Spleen (tissue), 13 donors: ENCODE measurements around the gene ENKD1. TPM values are rescaled to one million over a fixed set of nuclear protein-coding genes. Genes with fewer than 3 reads are reported as not detected.
A peak's percentile ranks its signal among the peaks of the same experiment; 100 is the strongest.

Experiments used
- DNase-seq: peaks from one replicate; pipeline ENCODE4 v3.0.0-alpha.2; 2020
- H3K27ac ChIP-seq, 8 donors: fragments of 200-600 bp; sonication (generic) in 7 of 8; 1 replicate in 4 of 8; 2 replicates in 4 of 8; pipeline versions ENCODE4 v1.5.0 to v1.8.0; 2016 to 2021; ENCODE audit warnings: inconsistent platforms in 4 of 8, mild to moderate bottlenecking in 4 of 8, moderate library complexity in 1 of 8
- H3K27me3 ChIP-seq, 7 donors: fragments of 200-600 bp; sonication (generic) in 6 of 7; replicated peaks in 1 of 7; 1 replicate in 4 of 7; 2 replicates in 3 of 7; pipeline versions ENCODE4 v1.5.0 to v1.8.0; 2016 to 2021; ENCODE audit warnings: inconsistent platforms in 3 of 7, mild to moderate bottlenecking in 1 of 7
- H3K36me3 ChIP-seq, 6 donors: fragments of 200-600 bp; sonication (generic) in 5 of 6; 1 replicate in 4 of 6; 2 replicates in 2 of 6; pipeline versions ENCODE4 v1.5.0 to v1.8.0; 2016 to 2021; ENCODE audit warnings: inconsistent platforms in 2 of 6
- H3K4me1 ChIP-seq, 6 donors: fragments of 200-600 bp; sonication (generic) in 5 of 6; 1 replicate in 3 of 6; 2 replicates in 3 of 6; pipeline versions ENCODE4 v1.5.0 to v1.8.0; 2016 to 2021; ENCODE audit warnings: inconsistent platforms in 3 of 6
- H3K4me3 ChIP-seq, 8 donors: fragments of 200-600 bp; sonication (generic) in 7 of 8; 1 replicate in 4 of 8; 2 replicates in 4 of 8; pipeline versions ENCODE4 v1.5.0 to v1.8.0; 2016 to 2021; ENCODE audit warnings: inconsistent platforms in 4 of 8, mild to moderate bottlenecking in 4 of 8, moderate library complexity in 2 of 8
- H3K9me3 ChIP-seq, 8 donors: fragments of 200-600 bp; sonication (generic) in 7 of 8; 1 replicate in 4 of 8; 2 replicates in 4 of 8; pipeline versions ENCODE4 v1.5.0 to v1.8.0; 2016 to 2021; ENCODE audit warnings: inconsistent platforms in 4 of 8
- POLR2A ChIP-seq, 3 donors: fragments of 450-650 bp; IDR thresholded peaks; one replicate each; pipeline ENCODE4 v1.5.1; 2017; ENCODE audit warnings: antibody characterized with exemption in 3 of 3, mild to moderate bottlenecking in 1 of 3
- POLR2AphosphoS5 ChIP-seq, 3 donors: sonication (generic); formaldehyde crosslinking; IDR thresholded peaks; one replicate each; pipeline ENCODE4 v1.5.1; 2017; ENCODE audit warnings: antibody characterized with exemption in 3 of 3
- WGBS, 5 donors: extraction: QIAGEN DNeasy Blood & Tissue Kit in 3 of 5; methylation state at CpG; one replicate each; pipeline versions ENCODE4 v1.1.5 to v1.1.7; 2013 to 2018; 5-methylcytosine and 5-hydroxymethylcytosine counted together
- intact Hi-C: fragments of 100-400 bp; cut with DNase I; formaldehyde crosslinking; loops from one replicate; pipeline ENCODE4 v1.15.0; 2023; ENCODE audit warnings: low total_unique reads
- long read RNA-seq, 2 donors: transcript quantifications; one replicate each; lab custom pipeline, GENCODE V29; 2026
- polyA plus RNA-seq, 3 donors: library from polyadenylated mRNA; stranded (reverse); fragments of 200-250 nt; gene quantifications; one replicate each; pipeline ENCODE4 v1.2.1, GENCODE V29; 2013
- total RNA-seq, 7 donors: library from RNA; depleted of rRNA in 3 of 7; stranded (reverse); fragments of >200 nt in 3 of 7; fragmentation: NEBNext Ultra II Directional in 4 of 7; extraction: Animal tissue kit (Norgen Biotek cat#: 25700) in 4 of 7; gene quantifications; one replicate each; pipeline versions ENCODE4 v1.1.0 to v1.2.1, GENCODE V29; 2016 to 2021
- TF ChIP-seq, protein P1 (sequence below), 11 experiments: fragments of 200-600 bp in 7 of 11; fragments of 450-650 bp in 4 of 11; sonication (generic) in 4 of 11; IDR thresholded peaks in 8 of 11; conservative IDR thresholded peaks in 3 of 11; 1 replicate in 7 of 11; 2 replicates in 4 of 11; pipeline versions ENCODE4 v1.4.0 to v1.8.0; 2016 to 2021; ENCODE audit warnings: antibody characterized with exemption in 11 of 11, inconsistent platforms in 4 of 11, mild to moderate bottlenecking in 1 of 11
- donor health status: healthy with polysubstance abuse.
- donor health status: DM: no; HTN: no; CAD: no; lungs with moderate emphysema.
- donor health status: DM: no; HTN: no; CAD: no.
- donor health status: Bipolar disorder and iron deficiency.
- donor health status: healthy.
- donor health status: DM: no; HTN: no; CAD: no.
- donor health status: DM: yes; HTN: yes; CAD: no.

Gene ENKD1, protein sequence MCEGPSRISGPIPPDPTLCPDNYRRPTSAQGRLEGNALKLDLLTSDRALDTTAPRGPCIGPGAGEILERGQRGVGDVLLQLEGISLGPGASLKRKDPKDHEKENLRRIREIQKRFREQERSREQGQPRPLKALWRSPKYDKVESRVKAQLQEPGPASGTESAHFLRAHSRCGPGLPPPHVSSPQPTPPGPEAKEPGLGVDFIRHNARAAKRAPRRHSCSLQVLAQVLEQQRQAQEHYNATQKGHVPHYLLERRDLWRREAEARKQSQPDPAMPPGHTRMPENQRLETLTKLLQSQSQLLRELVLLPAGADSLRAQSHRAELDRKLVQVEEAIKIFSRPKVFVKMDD
- total RNA-seq (10 to 100 TPM in 5 of 7 donors, 1 to 10 TPM in 2; 9.2 to 18.4 (median 11.4) TPM), polyA plus RNA-seq (10 to 100 TPM; 13.0 to 21.6 (median 18.7) TPM)
- long read RNA-seq, donor 1, partial matches to known transcripts = 0 of 3 reads
- long read RNA-seq, donor 1, other reads (novel, unspliced or antisense) = 0 of 3 reads
- long read RNA-seq, donor 2, transcript ENKD1-201 (7 exons, 1,579 nt) = major isoform, 6 of 7 reads
- long read RNA-seq, donor 2, partial matches to known transcripts = 0 of 7 reads
- long read RNA-seq, donor 2, other reads (novel, unspliced or antisense) = 0 of 7 reads

DNA sequence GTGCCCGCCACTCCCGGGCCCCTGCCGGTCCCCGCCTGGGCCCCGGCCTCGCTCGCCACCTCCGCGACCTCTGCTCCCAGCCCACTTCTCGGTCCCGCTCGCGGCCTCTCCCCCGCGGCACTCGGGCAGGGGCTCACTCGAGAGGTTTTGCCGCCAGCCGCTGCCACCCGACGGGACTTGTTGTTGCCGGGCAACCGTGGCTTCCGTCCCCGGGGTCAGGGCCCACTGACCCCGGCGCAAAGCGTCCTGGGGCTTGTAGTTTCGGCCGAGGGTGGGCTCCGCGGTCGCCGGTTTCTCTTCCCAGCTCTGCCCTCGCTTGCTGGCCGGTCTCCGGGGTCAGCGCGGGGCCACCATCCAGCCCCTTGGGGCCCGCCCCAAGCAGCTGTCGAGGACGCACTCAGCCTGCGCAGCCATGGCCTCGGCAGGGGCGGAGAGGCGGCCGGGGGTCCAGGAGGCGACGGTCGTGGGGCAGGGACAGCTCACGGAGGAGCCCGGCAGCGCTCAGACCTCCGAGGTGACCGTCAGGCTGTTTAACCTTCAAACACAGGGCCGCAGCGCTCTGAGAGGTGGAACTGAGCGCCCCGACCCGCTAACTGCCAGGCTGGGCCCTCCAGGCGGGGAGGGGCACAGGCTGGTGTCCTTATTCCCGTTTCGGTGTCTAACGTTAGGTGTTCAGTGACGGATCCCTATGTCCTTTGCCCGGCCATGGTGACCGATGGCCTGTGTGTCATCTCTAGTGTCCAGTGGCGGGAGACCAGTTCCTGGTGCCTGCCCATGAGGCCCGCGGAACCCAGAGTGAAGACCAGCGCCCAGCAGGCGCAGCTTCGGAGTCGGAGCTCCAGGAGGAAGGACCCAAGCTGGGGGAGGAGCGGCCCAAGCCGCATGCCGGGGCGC is at the start of gene ENKD1, which contains the start of gene C16orf86:
ENKD1 (minus strand) TSS at position 192 of the 894 bp plus-strand sequence. CDS start 308 bp downstream, outside the sequence.
C16orf86 (plus strand) TSS at position 256 of the 894 bp plus-strand sequence; CDS start at position 413, 157 bp downstream.
- H3K9me3 ChIP-seq = no peaks in the 10 kb centered on the region
- H3K4me1 ChIP-seq = peaks cover 24 to 81% (median 50%) of the 10 kb centered on the region in 6 donors
- peak within 1 kb of the TSS; percentile 74 to 95 (median 90) for H3K27ac ChIP-seq
- H3K36me3 ChIP-seq = peaks cover 0 to 30% (median 0%) of the 10 kb centered on the region in 6 donors
- peak; percentile 76 to 89 (median 83) for TF ChIP-seq POLR2AphosphoS5 (IDR thresholded peaks at IDR 0.05)
- TF ChIP-seq, protein P1, sequence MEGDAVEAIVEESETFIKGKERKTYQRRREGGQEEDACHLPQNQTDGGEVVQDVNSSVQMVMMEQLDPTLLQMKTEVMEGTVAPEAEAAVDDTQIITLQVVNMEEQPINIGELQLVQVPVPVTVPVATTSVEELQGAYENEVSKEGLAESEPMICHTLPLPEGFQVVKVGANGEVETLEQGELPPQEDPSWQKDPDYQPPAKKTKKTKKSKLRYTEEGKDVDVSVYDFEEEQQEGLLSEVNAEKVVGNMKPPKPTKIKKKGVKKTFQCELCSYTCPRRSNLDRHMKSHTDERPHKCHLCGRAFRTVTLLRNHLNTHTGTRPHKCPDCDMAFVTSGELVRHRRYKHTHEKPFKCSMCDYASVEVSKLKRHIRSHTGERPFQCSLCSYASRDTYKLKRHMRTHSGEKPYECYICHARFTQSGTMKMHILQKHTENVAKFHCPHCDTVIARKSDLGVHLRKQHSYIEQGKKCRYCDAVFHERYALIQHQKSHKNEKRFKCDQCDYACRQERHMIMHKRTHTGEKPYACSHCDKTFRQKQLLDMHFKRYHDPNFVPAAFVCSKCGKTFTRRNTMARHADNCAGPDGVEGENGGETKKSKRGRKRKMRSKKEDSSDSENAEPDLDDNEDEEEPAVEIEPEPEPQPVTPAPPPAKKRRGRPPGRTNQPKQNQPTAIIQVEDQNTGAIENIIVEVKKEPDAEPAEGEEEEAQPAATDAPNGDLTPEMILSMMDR (IDR thresholded peaks at IDR 0.05 in 8 of 11, conservative IDR thresholded peaks at IDR 0.05 in 3 of 11) = peak in 1 of 11 experiments; percentile 15
- TF ChIP-seq POLR2A (IDR thresholded peaks at IDR 0.05) = peak in 1 of 3 donors; percentile 47
- WGBS, 5 donors = 5 to 8% (median 5%) methylated on average over 24 to 78 of the region's 78 CpGs
- H3K4me3 ChIP-seq = peak within 1 kb of the TSS; percentile 65 to 84 (median 80)
- peak; percentile 97 for DNase-seq
- no peaks in the 10 kb centered on the region for H3K27me3 ChIP-seq
- intact Hi-C loops = no loop called here

DNA sequence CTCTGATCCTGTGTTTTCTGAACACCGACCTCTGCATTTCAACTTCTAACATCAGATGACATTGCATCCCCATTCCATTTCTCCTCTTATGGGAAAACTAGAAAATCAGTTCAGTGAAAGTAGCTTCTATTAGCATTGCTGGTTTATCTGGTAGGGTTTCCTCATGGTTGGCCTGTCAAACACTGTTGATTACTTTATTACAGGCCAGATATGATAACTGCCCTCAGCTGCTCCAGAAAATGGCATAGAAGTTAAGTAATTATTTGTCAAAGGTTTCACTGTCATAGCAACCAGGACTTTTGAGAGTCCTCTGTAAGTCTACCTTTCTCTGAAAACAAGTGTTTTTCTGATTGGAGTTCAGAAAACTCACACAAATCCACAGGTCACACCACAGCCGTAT is 49.5 kb upstream of the ENKD1 start:
- WGBS, 5 donors = 90 to 97% (median 93%) methylated on average over 2 of the region's 2 CpGs
- TF ChIP-seq POLR2AphosphoS5 (IDR thresholded peaks at IDR 0.05) (no peak), POLR2A (IDR thresholded peaks at IDR 0.05) (no peak)
- TF ChIP-seq, protein P1 (IDR thresholded peaks at IDR 0.05 in 8 of 11, conservative IDR thresholded peaks at IDR 0.05 in 3 of 11) = no peak

DNA sequence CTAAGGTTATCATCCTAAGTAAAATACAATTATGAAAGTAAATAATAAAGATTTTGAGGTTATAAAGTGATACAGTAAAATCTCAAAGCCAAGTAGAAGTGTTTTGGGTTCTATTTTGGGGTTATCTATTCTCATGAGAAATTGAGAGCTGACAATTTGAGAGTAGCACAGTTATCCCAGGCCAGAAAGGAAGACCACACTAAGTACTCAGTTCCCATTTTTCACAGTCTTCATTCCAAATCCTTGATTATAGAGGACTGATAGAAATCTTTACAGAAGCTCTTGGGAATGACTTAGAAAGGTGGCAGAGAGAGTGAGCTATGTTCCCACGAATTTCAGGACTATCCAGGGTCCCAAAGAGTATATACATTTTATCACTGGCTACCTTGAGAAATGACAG is 48.0 kb upstream of the ENKD1 start:
- no peak overlapping the region for H3K4me3 ChIP-seq
- 56 to 91% (median 87%) methylated on average over 1 of the region's 1 CpG for WGBS, 5 donors
- TF ChIP-seq, protein P1 (IDR thresholded peaks at IDR 0.05 in 8 of 11, conservative IDR thresholded peaks at IDR 0.05 in 3 of 11) = no peak
- peak overlapping the region in 4 of 8 donors; percentile 7 to 70 (median 55) for H3K27ac ChIP-seq
- H3K9me3 ChIP-seq = no peaks in the 10 kb centered on the region
- DNase-seq = no peak
- peaks cover 0 to 13% (median 0%) of the 10 kb centered on the region in 6 donors for H3K36me3 ChIP-seq
- no peaks in the 10 kb centered on the region for H3K27me3 ChIP-seq
- intact Hi-C loops = no loop called here
- H3K4me1 ChIP-seq = peaks cover 11 to 68% (median 40%) of the 10 kb centered on the region in 6 donors

More for the DNA sequence above, 49.5 kb upstream of the ENKD1 start:
- intact Hi-C loops = loop anchor here (5.0 kb wide), 1 partner anchor 44 kb away; no protein-coding TSS in a partner anchor
- Histone ChIP-seq H3K27ac (no peak overlapping the region), H3K9me3 (no peaks in the 10 kb centered on the region), H3K4me3 (no peak overlapping the region), H3K4me1 (peaks cover 17 to 78% (median 52%) of the 10 kb centered on the region in 6 donors), H3K36me3 (peaks cover 0 to 10% (median 0%) of the 10 kb centered on the region in 6 donors), H3K27me3 (no peaks in the 10 kb centered on the region)
- no peak for DNase-seq
